Lower leg skin (tissue), 3 donors: Measurements from ENCODE around the gene PSMD7.

Experiments
- CTCF ChIP-seq, 3 donors: fragments of 450-650 bp; IDR thresholded peaks; one replicate each; pipeline ENCODE4 v1.5.1; 2016; ENCODE audit warnings: antibody characterized with exemption in 3 of 3, mild to moderate bottlenecking in 3 of 3, moderate library complexity in 2 of 3
- POLR2A ChIP-seq, 2 donors: fragments of 450-650 bp; IDR thresholded peaks; one replicate each; pipeline ENCODE4 v1.6.1; 2016 to 2017; ENCODE audit warnings: antibody characterized with exemption in 2 of 2, mild to moderate bottlenecking in 1 of 2, moderate library complexity in 1 of 2

- no peak for TF ChIP-seq CTCF (IDR thresholded peaks at IDR 0.05)
- TF ChIP-seq POLR2A (IDR thresholded peaks at IDR 0.05): no peak
These were observed 24.7 kb upstream of the PSMD7 start for GRCh38 chr16:74271872-74272271.
